ENCODE data around the gene CREB5. TPM values are rescaled to one million over a fixed set of nuclear protein-coding genes. Genes with fewer than 3 reads are reported as not detected.
A peak's percentile ranks its signal among the peaks of the same experiment; 100 is the strongest.

The CREB5 gene
- polyA plus RNA-seq, 1 experiment: 3.9 TPM

- TF ChIP-seq CTCF (IDR thresholded peaks at IDR 0.05; ENCODE audit: insufficient read depth, low read depth, low read length): no peak
- DNase-seq (ENCODE audit: low read depth): no peak
- POLR2A ChIA-PET: no interaction called here
- H3K27me3 ChIP-seq (ENCODE audit: control insufficient read depth, insufficient read depth, low read length): peaks cover 2% of the 10 kb centered on the region; the same call in 1 of the 2 replicates
- H3K36me3 ChIP-seq (ENCODE audit: control insufficient read depth, insufficient read depth, low read length): no peaks in the 10 kb centered on the region
- CTCF ChIA-PET: interaction anchor here (0.9 kb wide), 1 partner anchor 16 kb away, joined by 3 read pairs; no protein-coding TSS in a partner anchor
- no peak overlapping the region for H3K4me3 ChIP-seq (ENCODE audit: low read depth, low read length)
These were observed 108.0 kb downstream of the CREB5 start for GRCh38 chr7:28520074-28521015.

- no peak overlapping the region for H3K4me3 ChIP-seq (ENCODE audit: low read depth, low read length)
- H3K36me3 ChIP-seq (ENCODE audit: control insufficient read depth, insufficient read depth, low read length): no peaks in the 10 kb centered on the region
- no peak for TF ChIP-seq CTCF (IDR thresholded peaks at IDR 0.05; ENCODE audit: insufficient read depth, low read depth, low read length)
- peaks cover 3% of the 10 kb centered on the region for H3K27me3 ChIP-seq (ENCODE audit: control insufficient read depth, insufficient read depth, low read length)
- DNase-seq (ENCODE audit: low read depth): no peak
- POLR2A ChIA-PET: no interaction called here
- CTCF ChIA-PET: interaction anchor here (1.0 kb wide), 1 partner anchor 8 kb away, joined by 4 read pairs; no protein-coding TSS in a partner anchor
These were observed 112.7 kb downstream of the CREB5 start for GRCh38 chr7:28524978-28525377.

DNA sequence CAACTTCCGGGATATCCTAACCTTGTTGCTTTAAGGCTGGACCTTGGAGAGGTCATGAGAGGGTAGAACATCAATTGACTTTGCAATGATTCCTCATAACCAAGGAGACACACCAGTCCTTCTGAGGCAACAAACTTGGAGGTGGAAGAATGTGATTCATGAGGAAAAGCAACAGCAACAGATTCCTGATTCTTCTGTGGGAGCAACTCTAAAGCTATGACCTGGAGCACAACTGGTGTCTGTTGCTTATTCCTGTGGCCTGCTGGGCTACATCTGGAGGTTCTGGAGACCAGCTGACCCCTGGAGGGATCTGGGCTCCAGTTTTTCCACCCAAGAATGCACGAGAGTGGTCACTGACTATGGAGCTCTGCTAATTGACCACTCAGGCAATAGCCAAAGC, 116.6 kb downstream of the CREB5 start:
- DNase-seq (ENCODE audit: low read depth): no peak
- CTCF ChIA-PET: interaction anchor here (1.5 kb wide), 1 partner anchor 98 kb away, joined by 3 read pairs; no protein-coding TSS in a partner anchor

GRCh38 chr7:28529755-28530154, 117.4 kb downstream of the CREB5 start:
- TF ChIP-seq CTCF (IDR thresholded peaks at IDR 0.05; ENCODE audit: insufficient read depth, low read depth, low read length): no peak
- ChIA-PET POLR2A (no interaction called here), CTCF (interaction anchor here (1.5 kb wide), 1 partner anchor 98 kb away, joined by 3 read pairs; no protein-coding TSS in a partner anchor)
- peaks cover 1% of the 10 kb centered on the region; the same call in 1 of the 2 replicates for H3K27me3 ChIP-seq (ENCODE audit: control insufficient read depth, insufficient read depth, low read length)
- no peaks in the 10 kb centered on the region for H3K36me3 ChIP-seq (ENCODE audit: control insufficient read depth, insufficient read depth, low read length)
- no peak overlapping the region for H3K4me3 ChIP-seq (ENCODE audit: low read depth, low read length)
- DNase-seq (ENCODE audit: low read depth): no peak

More for the DNA sequence above, 116.6 kb downstream of the CREB5 start:
- peaks cover 1% of the 10 kb centered on the region; the same call in 1 of the 2 replicates for H3K27me3 ChIP-seq (ENCODE audit: control insufficient read depth, insufficient read depth, low read length)
- H3K4me3 ChIP-seq (ENCODE audit: low read depth, low read length): no peak overlapping the region
- POLR2A ChIA-PET: no interaction called here
- H3K36me3 ChIP-seq (ENCODE audit: control insufficient read depth, insufficient read depth, low read length): no peaks in the 10 kb centered on the region
- no peak for TF ChIP-seq CTCF (IDR thresholded peaks at IDR 0.05; ENCODE audit: insufficient read depth, low read depth, low read length)

GRCh38 chr7:28530175-28530802, 118.0 kb downstream of the CREB5 start:
- H3K4me3 ChIP-seq (ENCODE audit: low read depth, low read length): no peak overlapping the region
- no peaks in the 10 kb centered on the region for H3K36me3 ChIP-seq (ENCODE audit: control insufficient read depth, insufficient read depth, low read length)
- ChIA-PET CTCF (interaction anchor here (0.9 to 1.5 kb wide), 2 partner anchors 79 to 97 kb away, joined by 3 to 4 read pairs; no protein-coding TSS in a partner anchor), POLR2A (no interaction called here)
- DNase-seq (ENCODE audit: low read depth): peak; percentile 2
- TF ChIP-seq CTCF (IDR thresholded peaks at IDR 0.05; ENCODE audit: insufficient read depth, low read depth, low read length): no peak
- peaks cover 1% of the 10 kb centered on the region; the same call in 1 of the 2 replicates for H3K27me3 ChIP-seq (ENCODE audit: control insufficient read depth, insufficient read depth, low read length)

All from BJ (cell line).